KBM-7 (cell line): Measurements from ENCODE around the gene LRCH4.

Experiments used
- DNase-seq: peaks from one replicate; pipeline ENCODE4 v3.0.0-alpha.2; 2015
- in situ Hi-C: fragments of 300-500 bp; cut with MboI; formaldehyde crosslinking; loops from 2 replicates; pipeline ENCODE4 v1.14.3; 2020; ENCODE audit warnings: low sequenced_read_pairs, low pct_unique_long_range_greater_than_20kb, mixed read lengths

Gene LRCH4

GRCh38 chr7:100584054-100584682 lies 1.8 kb downstream of the LRCH4 start:
- in situ Hi-C loops = no loop called here
- DNase-seq = peak; percentile 56

GRCh38 chr7:100583132-100584053 lies 2.5 kb downstream of the LRCH4 start:
- peak; percentile 97 for DNase-seq

DNA sequence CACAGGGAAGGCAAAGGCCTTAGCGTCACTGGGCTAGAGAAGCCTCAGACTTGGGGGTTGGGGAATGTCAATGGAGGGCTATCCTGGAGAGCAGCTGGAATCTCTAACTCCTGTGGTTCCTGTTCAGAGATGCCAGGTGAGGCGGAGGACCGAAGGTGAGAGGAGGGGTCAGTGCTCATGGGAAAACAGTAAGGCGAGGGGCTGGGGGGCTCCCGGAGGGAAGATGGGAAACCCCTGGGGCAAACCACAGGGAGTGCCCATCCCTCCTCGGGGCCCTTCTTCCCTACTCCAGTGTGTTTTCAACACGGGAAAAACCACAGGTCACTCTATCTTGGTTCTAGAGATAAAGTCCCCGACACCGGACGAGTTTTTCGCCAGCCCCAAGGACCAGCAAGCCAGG lies 3.3 kb downstream of the LRCH4 start:
- DNase-seq = no peak
- in situ Hi-C loops = no loop called here

More at GRCh38 chr7:100583132-100584053, 2.5 kb downstream of the LRCH4 start:
- in situ Hi-C loops = no loop called here

DNA sequence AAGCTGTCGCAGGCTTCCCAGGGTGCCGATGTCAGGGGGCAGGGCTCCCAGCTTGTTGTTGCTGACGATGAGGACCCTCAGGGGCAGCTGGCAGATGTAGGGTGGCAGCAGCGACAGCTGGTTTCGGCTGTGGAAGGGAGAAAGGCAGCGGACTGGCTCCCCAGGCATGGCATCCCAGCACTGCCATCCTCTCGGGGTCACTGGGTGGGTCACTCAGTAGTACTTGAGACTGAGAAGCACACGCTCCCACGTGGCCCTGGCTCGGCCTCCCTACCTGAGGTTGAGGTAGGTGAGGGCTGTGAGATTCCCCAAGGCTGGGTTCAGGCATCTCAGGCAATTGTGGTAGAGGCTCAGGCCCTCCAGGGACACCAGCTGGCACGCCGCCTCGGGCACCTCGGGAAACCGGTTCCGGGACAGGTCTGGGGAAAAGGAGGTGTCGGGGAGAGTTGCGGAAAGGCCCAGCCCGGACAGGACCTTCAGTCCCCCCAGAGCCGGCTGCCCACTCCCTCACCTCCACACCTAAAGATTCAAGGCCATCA lies 3.8 kb downstream of the LRCH4 start:
- in situ Hi-C loops = no loop called here
- no peak for DNase-seq

DNA sequence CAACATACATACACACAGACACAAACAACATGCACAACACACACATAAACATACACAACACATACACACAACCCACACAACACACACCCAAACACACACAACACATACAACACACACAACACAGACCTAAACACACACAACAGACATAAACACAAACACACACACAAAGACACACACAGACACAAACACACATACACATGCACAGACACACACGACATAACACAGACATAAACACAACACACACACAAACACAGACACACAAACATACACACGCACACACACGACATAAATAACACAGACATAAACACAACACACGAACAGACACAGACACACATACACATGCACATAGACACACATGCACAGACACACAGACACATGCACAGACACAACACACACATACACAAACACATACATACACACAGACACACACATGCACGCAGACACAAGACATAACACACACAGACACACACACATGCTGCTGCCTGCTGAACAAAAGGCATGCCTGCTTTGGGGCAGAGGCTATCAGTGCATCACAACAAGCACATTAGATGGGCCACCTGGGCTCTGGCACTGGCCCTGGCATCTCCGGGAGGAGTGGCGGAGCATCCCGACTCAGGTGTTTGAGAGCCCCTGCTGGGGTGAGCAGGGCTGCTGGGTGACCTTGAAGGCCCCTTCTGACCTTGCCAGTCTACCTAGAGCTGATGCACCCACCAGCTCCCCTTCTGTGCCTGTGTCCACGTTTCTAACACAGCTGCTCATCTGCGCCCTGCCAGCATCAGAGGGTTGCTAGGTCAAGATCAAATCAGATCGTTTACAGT lies 5.3 kb downstream of the LRCH4 start:
- in situ Hi-C loops = no loop called here
- no peak for DNase-seq

GRCh38 chr7:100578246-100579183 lies 7.4 kb downstream of the LRCH4 start:
- no peak for DNase-seq
- in situ Hi-C loops = no loop called here

DNA sequence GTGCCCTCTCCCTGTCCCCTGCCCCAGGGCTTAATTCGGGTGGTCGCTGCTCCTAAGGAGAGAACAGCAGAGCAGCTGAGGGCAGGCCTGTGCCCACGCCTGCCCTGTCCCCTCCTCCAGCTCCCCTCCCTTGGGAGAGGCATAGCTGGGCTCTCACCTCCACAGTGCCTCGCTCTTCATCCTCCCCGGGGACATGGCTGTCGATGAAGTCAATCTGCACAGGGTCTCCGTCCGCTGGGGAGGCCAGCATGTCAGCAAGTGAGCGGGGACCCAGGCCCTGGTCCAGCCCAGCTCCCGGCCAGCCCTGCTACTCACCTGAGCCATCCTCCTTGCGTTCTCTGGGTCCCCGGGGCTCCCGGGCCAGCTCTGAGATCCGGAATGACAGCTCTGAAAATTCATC lies 8.4 kb downstream of the LRCH4 start:
- in situ Hi-C loops = no loop called here
- no peak for DNase-seq

- DNase-seq = no peak
- in situ Hi-C loops = no loop called here
Measured at GRCh38 chr7:100577103-100577502, 8.8 kb downstream of the LRCH4 start.

GRCh38 chr7:100576384-100576993 lies 9.4 kb downstream of the LRCH4 start:
- in situ Hi-C loops = no loop called here
- DNase-seq = no peak

- no peak for DNase-seq
- in situ Hi-C loops = no loop called here
Measured at GRCh38 chr7:100575746-100576383, 10.1 kb downstream of the LRCH4 start.

- in situ Hi-C loops = no loop called here
- DNase-seq = no peak
Measured at GRCh38 chr7:100575206-100575631, 10.7 kb downstream of the LRCH4 start.

DNA sequence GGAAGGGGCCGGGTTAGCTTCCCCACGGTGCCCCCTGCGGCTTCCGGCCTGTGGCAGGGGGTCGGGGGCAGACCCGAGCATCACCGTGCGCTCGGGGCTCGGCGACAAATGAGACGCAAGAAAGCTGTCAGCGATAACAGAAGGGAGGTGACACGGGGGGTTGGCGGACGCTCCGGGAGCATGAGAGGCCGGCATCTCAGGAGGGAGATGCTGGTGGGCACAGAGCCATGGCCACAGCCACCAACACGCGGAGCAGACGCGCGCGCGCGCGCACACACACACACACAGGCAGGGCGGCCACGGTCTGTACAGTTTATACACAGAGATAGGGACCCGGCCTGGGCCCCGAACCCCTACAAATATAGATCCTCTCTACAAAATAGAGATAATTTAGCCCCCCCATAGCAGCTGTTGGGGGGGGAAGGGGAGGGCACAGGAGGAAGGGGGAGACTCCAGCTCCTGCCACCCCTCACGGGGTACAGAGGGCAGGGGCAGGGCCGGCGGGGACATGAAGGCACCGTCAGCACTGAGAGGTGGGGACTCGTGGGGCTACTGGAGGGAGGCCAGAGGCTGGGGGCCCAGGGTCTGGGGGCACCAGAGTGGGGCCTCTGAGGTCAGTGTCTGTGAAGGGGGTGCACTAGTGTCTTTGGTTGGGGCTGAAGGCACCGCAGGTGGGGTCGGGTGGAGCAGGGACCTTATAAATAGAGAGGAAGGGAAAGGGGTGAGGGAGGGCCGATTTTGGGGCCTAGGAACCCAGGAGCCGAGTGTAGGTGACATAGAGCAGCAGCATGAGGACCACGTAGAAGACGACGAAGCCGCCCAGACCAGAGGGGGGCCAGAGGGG lies 11.3 kb downstream of the LRCH4 start:
- DNase-seq = no peak
- in situ Hi-C loops = no loop called here

DNA sequence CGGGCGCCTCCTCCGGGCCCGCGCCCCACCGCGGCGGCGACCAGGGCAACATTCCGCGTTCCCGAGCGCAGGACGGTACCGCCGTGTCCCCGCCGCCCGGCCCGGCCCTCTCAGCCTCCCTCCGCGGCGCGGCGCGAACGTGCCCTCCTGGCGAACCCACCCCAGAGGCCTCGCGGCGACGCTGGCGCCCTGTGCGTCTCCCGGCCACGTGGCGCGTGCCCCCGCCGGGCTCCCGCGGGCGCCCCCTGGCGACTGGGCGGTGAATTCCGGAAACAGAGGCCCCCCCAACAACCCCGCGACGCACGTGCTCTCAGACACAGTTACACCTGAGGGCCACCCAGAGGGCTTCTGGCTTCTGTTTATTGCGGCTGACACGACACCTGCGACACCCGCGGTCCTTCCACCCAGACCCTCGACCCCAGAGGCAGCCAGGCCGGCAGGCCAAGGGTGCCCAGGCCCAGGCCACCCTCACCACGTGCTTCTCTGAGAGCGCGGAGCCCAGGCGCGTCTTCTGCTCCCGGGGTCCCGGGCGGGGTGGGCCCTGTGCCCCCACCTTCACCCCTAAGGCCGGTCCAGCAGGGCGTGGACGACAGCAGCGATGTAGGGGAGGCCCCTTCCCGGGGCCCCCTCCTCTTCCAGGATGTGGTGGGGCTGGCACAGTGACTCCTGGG lies 12.1 kb downstream of the LRCH4 start, which contains the start of gene SAP25:
TSS of gene SAP25 (minus strand) at position 210 of the 671 bp plus-strand sequence. CDS start at position 52, 158 bp downstream.
- in situ Hi-C loops = no loop called here
- DNase-seq = no peak

- DNase-seq = no peak
- in situ Hi-C loops = no loop called here
Measured at GRCh38 chr7:100572949-100573675, 12.8 kb downstream of the LRCH4 start.

- DNase-seq = no peak
- in situ Hi-C loops = no loop called here
Measured at GRCh38 chr7:100572281-100572948, 13.5 kb downstream of the LRCH4 start.
